ENCODE results near the gene MCRS1.

Gene MCRS1

GRCh38 chr12:49598527-49598926 is 30.6 kb upstream of the MCRS1 start:
- Histone ChIP-seq H3K9me3 (ENCODE audit: control insufficient read depth, low read depth, low read length) (no peaks in the 10 kb centered on the region), H3K4me3 (ENCODE audit: low read length) (no peak overlapping the region), H3K27ac (ENCODE audit: low read length) (no peak overlapping the region), H3K9ac (ENCODE audit: low read length) (no peak overlapping the region), H3K4me1 (ENCODE audit: control insufficient read depth, low read depth, low read length) (no peaks in the 10 kb centered on the region), H3K27me3 (ENCODE audit: control insufficient read depth, insufficient read depth, low read length) (no peaks in the 10 kb centered on the region), H3K36me3 (ENCODE audit: control insufficient read depth, low read depth, low read length) (no peaks in the 10 kb centered on the region)

- Histone ChIP-seq H3K4me1 (ENCODE audit: control insufficient read depth, low read depth, low read length) (no peaks in the 10 kb centered on the region), H3K9ac (ENCODE audit: low read length) (no peak overlapping the region), H3K36me3 (ENCODE audit: control insufficient read depth, low read depth, low read length) (no peaks in the 10 kb centered on the region), H3K27me3 (ENCODE audit: control insufficient read depth, insufficient read depth, low read length) (no peaks in the 10 kb centered on the region), H3K9me3 (ENCODE audit: control insufficient read depth, low read depth, low read length) (no peaks in the 10 kb centered on the region), H3K27ac (ENCODE audit: low read length) (no peak overlapping the region), H3K4me3 (ENCODE audit: low read length) (no peak overlapping the region)
Observed at GRCh38 chr12:49588721-49589516, 21.0 kb upstream of the MCRS1 start.

GRCh38 chr12:49588281-49588680 is 20.3 kb upstream of the MCRS1 start:
- H3K4me3 ChIP-seq (ENCODE audit: low read length) = no peak overlapping the region
- no peaks in the 10 kb centered on the region for H3K36me3 ChIP-seq (ENCODE audit: control insufficient read depth, low read depth, low read length)
- no peaks in the 10 kb centered on the region for H3K9me3 ChIP-seq (ENCODE audit: control insufficient read depth, low read depth, low read length)
- no peaks in the 10 kb centered on the region for H3K27me3 ChIP-seq (ENCODE audit: control insufficient read depth, insufficient read depth, low read length)
- H3K27ac ChIP-seq (ENCODE audit: low read length) = no peak overlapping the region
- no peak overlapping the region for H3K9ac ChIP-seq (ENCODE audit: low read length)
- no peaks in the 10 kb centered on the region for H3K4me1 ChIP-seq (ENCODE audit: control insufficient read depth, low read depth, low read length)

- Histone ChIP-seq H3K27ac (ENCODE audit: low read length) (no peak overlapping the region), H3K9ac (ENCODE audit: low read length) (no peak overlapping the region), H3K4me3 (ENCODE audit: low read length) (no peak overlapping the region), H3K36me3 (ENCODE audit: control insufficient read depth, low read depth, low read length) (no peaks in the 10 kb centered on the region), H3K27me3 (ENCODE audit: control insufficient read depth, insufficient read depth, low read length) (no peaks in the 10 kb centered on the region), H3K4me1 (ENCODE audit: control insufficient read depth, low read depth, low read length) (no peaks in the 10 kb centered on the region), H3K9me3 (ENCODE audit: control insufficient read depth, low read depth, low read length) (no peaks in the 10 kb centered on the region)
Observed at GRCh38 chr12:49587174-49587908, 19.4 kb upstream of the MCRS1 start.

GRCh38 chr12:49585477-49586459 is 17.8 kb upstream of the MCRS1 start:
- H3K9ac ChIP-seq (ENCODE audit: low read length) = no peak overlapping the region
- no peaks in the 10 kb centered on the region for H3K9me3 ChIP-seq (ENCODE audit: control insufficient read depth, low read depth, low read length)
- no peaks in the 10 kb centered on the region for H3K36me3 ChIP-seq (ENCODE audit: control insufficient read depth, low read depth, low read length)
- H3K27me3 ChIP-seq (ENCODE audit: control insufficient read depth, insufficient read depth, low read length) = no peaks in the 10 kb centered on the region
- H3K27ac ChIP-seq (ENCODE audit: low read length) = no peak overlapping the region
- H3K4me3 ChIP-seq (ENCODE audit: low read length) = no peak overlapping the region
- no peaks in the 10 kb centered on the region for H3K4me1 ChIP-seq (ENCODE audit: control insufficient read depth, low read depth, low read length)

GRCh38 chr12:49584591-49584990 is 16.6 kb upstream of the MCRS1 start:
- Histone ChIP-seq H3K9me3 (ENCODE audit: control insufficient read depth, low read depth, low read length) (no peaks in the 10 kb centered on the region), H3K27ac (ENCODE audit: low read length) (no peak overlapping the region), H3K9ac (ENCODE audit: low read length) (no peak overlapping the region), H3K4me3 (ENCODE audit: low read length) (no peak overlapping the region), H3K27me3 (ENCODE audit: control insufficient read depth, insufficient read depth, low read length) (no peaks in the 10 kb centered on the region), H3K36me3 (ENCODE audit: control insufficient read depth, low read depth, low read length) (no peaks in the 10 kb centered on the region), H3K4me1 (ENCODE audit: control insufficient read depth, low read depth, low read length) (no peaks in the 10 kb centered on the region)

GRCh38 chr12:49583366-49584094 is 15.6 kb upstream of the MCRS1 start:
- Histone ChIP-seq H3K36me3 (ENCODE audit: control insufficient read depth, low read depth, low read length) (no peaks in the 10 kb centered on the region), H3K27me3 (ENCODE audit: control insufficient read depth, insufficient read depth, low read length) (no peaks in the 10 kb centered on the region), H3K27ac (ENCODE audit: low read length) (no peak overlapping the region), H3K9me3 (ENCODE audit: control insufficient read depth, low read depth, low read length) (no peaks in the 10 kb centered on the region), H3K9ac (ENCODE audit: low read length) (no peak overlapping the region), H3K4me1 (ENCODE audit: control insufficient read depth, low read depth, low read length) (no peaks in the 10 kb centered on the region), H3K4me3 (ENCODE audit: low read length) (no peak overlapping the region)

GRCh38 chr12:49582850-49583249 is 14.9 kb upstream of the MCRS1 start:
- H3K4me1 ChIP-seq (ENCODE audit: control insufficient read depth, low read depth, low read length) = no peaks in the 10 kb centered on the region
- H3K9me3 ChIP-seq (ENCODE audit: control insufficient read depth, low read depth, low read length) = no peaks in the 10 kb centered on the region
- no peaks in the 10 kb centered on the region for H3K27me3 ChIP-seq (ENCODE audit: control insufficient read depth, insufficient read depth, low read length)
- no peaks in the 10 kb centered on the region for H3K36me3 ChIP-seq (ENCODE audit: control insufficient read depth, low read depth, low read length)
- H3K9ac ChIP-seq (ENCODE audit: low read length) = no peak overlapping the region
- H3K27ac ChIP-seq (ENCODE audit: low read length) = no peak overlapping the region
- H3K4me3 ChIP-seq (ENCODE audit: low read length) = no peak overlapping the region

GRCh38 chr12:49582201-49582600 is 14.3 kb upstream of the MCRS1 start:
- no peak overlapping the region for H3K27ac ChIP-seq (ENCODE audit: low read length)
- H3K4me1 ChIP-seq (ENCODE audit: control insufficient read depth, low read depth, low read length) = no peaks in the 10 kb centered on the region
- H3K9ac ChIP-seq (ENCODE audit: low read length) = no peak overlapping the region
- no peak overlapping the region for H3K4me3 ChIP-seq (ENCODE audit: low read length)
- H3K27me3 ChIP-seq (ENCODE audit: control insufficient read depth, insufficient read depth, low read length) = no peaks in the 10 kb centered on the region
- no peaks in the 10 kb centered on the region for H3K9me3 ChIP-seq (ENCODE audit: control insufficient read depth, low read depth, low read length)
- H3K36me3 ChIP-seq (ENCODE audit: control insufficient read depth, low read depth, low read length) = no peaks in the 10 kb centered on the region

- no peak overlapping the region for H3K4me3 ChIP-seq (ENCODE audit: low read length)
- no peak overlapping the region for H3K27ac ChIP-seq (ENCODE audit: low read length)
- H3K36me3 ChIP-seq (ENCODE audit: control insufficient read depth, low read depth, low read length) = no peaks in the 10 kb centered on the region
- H3K9me3 ChIP-seq (ENCODE audit: control insufficient read depth, low read depth, low read length) = no peaks in the 10 kb centered on the region
- no peaks in the 10 kb centered on the region for H3K4me1 ChIP-seq (ENCODE audit: control insufficient read depth, low read depth, low read length)
- no peak overlapping the region for H3K9ac ChIP-seq (ENCODE audit: low read length)
- H3K27me3 ChIP-seq (ENCODE audit: control insufficient read depth, insufficient read depth, low read length) = no peaks in the 10 kb centered on the region
Observed at GRCh38 chr12:49580572-49581535, 12.9 kb upstream of the MCRS1 start.

Data from iPS-18a (cell line).